Small intestine (tissue), 7 donors: ENCODE measurements around the gene FHIP1A. TPM values are rescaled to one million over a fixed set of nuclear protein-coding genes. Genes with fewer than 3 reads are reported as not detected.

Source experiments
- DNase-seq, 2 donors: peaks; one replicate each; pipeline versions ENCODE4 v3.0.0 to v3.0.0-alpha.2; 2013
- FAIRE-seq: peaks from 2 replicates; lab custom pipeline; 2012; peaks lifted over from hg19 to GRCh38; lab: Jason Lieb, UNC
- H3K27ac ChIP-seq, 3 donors: one replicate each; pipeline ENCODE4 v1.5.1; 2013; ENCODE audit warnings: low read length in 2 of 3, mild to moderate bottlenecking in 2 of 3, control low read depth in 1 of 3, inconsistent platforms in 1 of 3, low read depth in 1 of 3, moderate library complexity in 1 of 3
- H3K27me3 ChIP-seq, 3 donors: one replicate each; pipeline ENCODE4 v1.6.1; 2013; ENCODE audit warnings: low read length in 3 of 3, inconsistent platforms in 1 of 3; ENCODE audit not compliant: control insufficient read depth in 3 of 3, insufficient read depth in 3 of 3
- H3K36me3 ChIP-seq, 3 donors: one replicate each; pipeline ENCODE4 v1.6.1; 2013; ENCODE audit warnings: low read length in 3 of 3, inconsistent platforms in 1 of 3, low read depth in 1 of 3, mild to moderate bottlenecking in 1 of 3, moderate library complexity in 1 of 3; ENCODE audit not compliant: control insufficient read depth in 3 of 3, insufficient read depth in 2 of 3
- H3K4me1 ChIP-seq, 3 donors: one replicate each; pipeline ENCODE4 v1.6.1; 2013; ENCODE audit warnings: low read length in 2 of 3, inconsistent platforms in 1 of 3, low read depth in 1 of 3, mild to moderate bottlenecking in 1 of 3, moderate library complexity in 1 of 3; ENCODE audit not compliant: control insufficient read depth in 3 of 3, insufficient read depth in 2 of 3
- H3K4me3 ChIP-seq, 3 donors: one replicate each; pipeline ENCODE4 v1.5.1; 2013; ENCODE audit warnings: low read length in 3 of 3, control low read depth in 1 of 3, inconsistent platforms in 1 of 3, low read depth in 1 of 3, mild to moderate bottlenecking in 1 of 3, moderate library complexity in 1 of 3
- H3K9me3 ChIP-seq, 2 donors: one replicate each; pipeline ENCODE4 v1.6.1; 2013; ENCODE audit warnings: low read depth in 1 of 2, low read length in 1 of 2; ENCODE audit not compliant: control insufficient read depth in 2 of 2, insufficient read depth in 1 of 2
- WGBS, 3 donors: extraction: QIAGEN DNeasy Blood & Tissue Kit; methylation state at CpG; one replicate each; pipeline ENCODE4 v1.1.7; 2013; 5-methylcytosine and 5-hydroxymethylcytosine counted together
- polyA plus RNA-seq, 4 donors: library from polyadenylated mRNA; stranded (reverse) in 3 of 4; unstranded in 1 of 4; fragments of 200-250 nt in 3 of 4; fragments of 120-200 nt in 1 of 4; gene quantifications; one replicate each; pipeline versions ENCODE4 v1.2.1 to v1.2.3, GENCODE V29; 2013
- donor health status: healthy with polysubstance abuse.
- donor health status: control.
- donor health status: control.
- donor health status: Bipolar disorder and iron deficiency.
- donor health status: healthy.

FHIP1A gene
- polyA plus RNA-seq, 4 donors = 0.67 to 5.4 (median 1.6) TPM

GRCh38 chr4:151408380-151408629 lies 671 bp upstream of the FHIP1A start:
- DNase-seq (no peak), FAIRE-seq (no peak)
- peak overlapping the region; percentile 24 to 83 (median 73) for H3K4me3 ChIP-seq
- 1 to 4% (median 4%) methylated on average over 8 of the region's 8 CpGs for WGBS, 3 donors
- peaks cover 0 to 14% (median 0%) of the 10 kb centered on the region in 3 donors for H3K4me1 ChIP-seq
- H3K36me3 ChIP-seq = no peaks in the 10 kb centered on the region
- H3K27ac ChIP-seq = peak overlapping the region; percentile 71 to 86 (median 77)
- no peaks in the 10 kb centered on the region for H3K27me3 ChIP-seq
- H3K9me3 ChIP-seq = no peaks in the 10 kb centered on the region

DNA sequence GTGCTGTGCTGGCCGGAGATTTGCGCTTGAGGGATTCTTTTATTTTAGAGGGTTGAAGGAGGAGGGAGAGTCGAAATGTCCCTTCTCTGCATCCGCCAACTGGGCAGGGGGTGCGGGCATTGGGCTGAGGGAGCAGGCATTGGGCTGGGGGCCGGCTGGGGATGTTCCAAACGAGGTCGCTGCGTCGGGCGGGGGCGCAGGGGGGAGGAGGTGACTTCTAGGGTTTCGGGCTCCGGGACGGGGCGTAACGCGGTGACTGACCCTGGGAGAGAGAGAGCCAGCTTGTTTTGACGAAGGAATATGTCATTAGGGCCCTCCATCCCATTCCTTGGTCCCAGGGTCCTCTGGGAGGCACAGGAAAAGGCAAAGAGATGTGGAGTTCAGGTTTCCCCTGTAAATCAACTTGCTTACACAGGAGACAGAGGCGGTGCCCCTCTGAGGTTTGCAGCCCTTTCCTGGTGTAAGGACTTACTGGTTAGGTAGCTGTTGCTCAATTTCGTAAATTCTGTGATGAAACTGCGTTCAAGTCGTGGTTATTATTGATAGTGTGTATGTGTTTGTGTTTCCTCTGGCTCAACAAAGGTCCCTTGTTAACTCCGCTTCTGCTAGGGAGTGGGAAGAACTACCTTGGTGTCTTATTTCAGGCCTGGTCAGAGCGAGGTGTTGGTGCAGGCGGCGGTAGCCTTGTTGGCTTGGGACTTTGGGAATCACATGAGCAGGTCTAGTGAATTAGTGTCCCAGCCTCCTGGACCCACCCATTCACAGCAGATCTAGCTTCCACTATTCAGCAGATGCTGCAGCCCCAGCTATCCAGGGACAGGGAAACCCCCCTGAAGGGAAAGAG lies 716 bp downstream of the FHIP1A start:
- Histone ChIP-seq H3K9me3 (no peaks in the 10 kb centered on the region), H3K4me3 (peak overlapping the region; percentile 44 to 83 (median 61)), H3K27me3 (no peaks in the 10 kb centered on the region), H3K4me1 (peaks cover 0 to 14% (median 0%) of the 10 kb centered on the region in 3 donors), H3K36me3 (no peaks in the 10 kb centered on the region), H3K27ac (peak overlapping the region; percentile 62 to 77 (median 75))
- FAIRE-seq (no peak), DNase-seq (peak; percentile 69 to 80)
- WGBS, 3 donors = 4 to 10% (median 8%) methylated on average over 23 to 27 of the region's 27 CpGs

- DNase-seq = no peak
- H3K36me3 ChIP-seq = no peaks in the 10 kb centered on the region
- peaks cover 0 to 3% of the 10 kb centered on the region in 2 donors for H3K9me3 ChIP-seq
- no peaks in the 10 kb centered on the region for H3K27me3 ChIP-seq
- no peak overlapping the region for H3K4me3 ChIP-seq
- H3K4me1 ChIP-seq = peaks cover 0 to 6% (median 4%) of the 10 kb centered on the region in 3 donors
- no peak for FAIRE-seq
- no peak overlapping the region for H3K27ac ChIP-seq
Measured at GRCh38 chr4:151415978-151416377, 7.0 kb downstream of the FHIP1A start.

- 72 to 79% (median 74%) methylated on average over 5 of the region's 5 CpGs for WGBS, 3 donors
- no peak for FAIRE-seq
Measured at GRCh38 chr4:151417164-151417571, 8.2 kb downstream of the FHIP1A start.

GRCh38 chr4:151417766-151418376 lies 8.9 kb downstream of the FHIP1A start:
- H3K4me1 ChIP-seq = peaks cover 0 to 6% (median 4%) of the 10 kb centered on the region in 3 donors
- H3K36me3 ChIP-seq = no peaks in the 10 kb centered on the region
- H3K27me3 ChIP-seq = no peaks in the 10 kb centered on the region
- WGBS, 3 donors = 86 to 94% (median 88%) methylated on average over 2 of the region's 2 CpGs
- H3K9me3 ChIP-seq = peaks cover 0 to 3% of the 10 kb centered on the region in 2 donors
- FAIRE-seq (no peak), DNase-seq (peak; percentile 33 to 85)
- peak overlapping the region in 2 of 3 donors; percentile 13 to 60 for H3K27ac ChIP-seq
- H3K4me3 ChIP-seq = no peak overlapping the region

More at GRCh38 chr4:151417164-151417571, 8.2 kb downstream of the FHIP1A start:
- peak in 1 of 2 donors; percentile 8 for DNase-seq
- Histone ChIP-seq H3K27me3 (no peaks in the 10 kb centered on the region), H3K9me3 (peaks cover 0 to 3% of the 10 kb centered on the region in 2 donors), H3K36me3 (no peaks in the 10 kb centered on the region), H3K4me1 (peaks cover 0 to 6% (median 4%) of the 10 kb centered on the region in 3 donors), H3K4me3 (no peak overlapping the region), H3K27ac (no peak overlapping the region)

DNA sequence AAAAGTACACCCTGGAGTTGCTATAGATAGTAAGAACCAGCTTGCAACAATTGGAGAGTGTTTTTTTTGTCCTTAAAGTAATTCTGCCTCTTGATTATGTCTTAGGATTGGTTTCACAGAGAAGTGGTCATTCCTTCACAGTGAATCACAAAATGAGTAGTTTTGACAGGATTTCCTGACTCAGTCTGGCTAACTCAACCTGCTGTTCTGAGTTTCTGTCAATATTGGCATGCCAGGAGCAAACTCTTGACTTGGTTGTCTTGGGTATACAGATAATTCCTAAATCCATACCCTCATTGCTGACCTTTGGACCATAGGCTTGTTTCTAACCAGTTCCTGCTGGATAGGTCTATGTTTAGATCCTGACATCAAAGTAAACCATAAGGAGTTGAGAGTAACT lies 9.4 kb downstream of the FHIP1A start:
- peaks cover 0 to 6% (median 4%) of the 10 kb centered on the region in 3 donors for H3K4me1 ChIP-seq
- FAIRE-seq = no peak
- H3K27me3 ChIP-seq = no peaks in the 10 kb centered on the region
- H3K4me3 ChIP-seq = no peak overlapping the region
- no peaks in the 10 kb centered on the region for H3K36me3 ChIP-seq
- H3K9me3 ChIP-seq = peaks cover 0 to 3% of the 10 kb centered on the region in 2 donors
- H3K27ac ChIP-seq = peak overlapping the region; percentile 7 to 60 (median 48)
- DNase-seq = peak; percentile 70 to 81

DNA sequence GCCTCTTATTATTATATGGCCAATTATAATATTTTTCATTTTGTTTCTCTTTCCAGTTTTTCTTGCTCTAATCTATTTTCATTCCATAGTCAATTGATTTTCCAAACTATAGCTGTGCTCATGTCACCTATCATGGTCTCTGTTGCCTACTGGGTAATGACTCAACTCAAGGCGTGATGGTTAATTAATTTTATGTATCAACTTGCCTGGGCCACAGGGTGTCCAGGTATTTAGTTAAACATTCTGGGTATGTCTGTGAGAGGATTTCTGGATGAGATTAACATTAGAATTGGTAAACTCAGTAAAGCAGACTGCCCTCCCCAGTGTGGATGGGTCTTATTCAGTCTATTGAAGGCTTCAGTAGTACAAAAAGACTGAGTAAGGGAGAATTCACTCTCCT lies 9.9 kb downstream of the FHIP1A start:
- WGBS, 3 donors = 69 to 91% (median 90%) methylated on average over 1 of the region's 1 CpG
- FAIRE-seq (no peak), DNase-seq (peak in 1 of 2 donors; percentile 6)
- peak overlapping the region in 1 of 3 donors; percentile 55 for H3K27ac ChIP-seq
- peaks cover 0 to 6% (median 4%) of the 10 kb centered on the region in 3 donors for H3K4me1 ChIP-seq
- H3K4me3 ChIP-seq = no peak overlapping the region
- no peaks in the 10 kb centered on the region for H3K27me3 ChIP-seq
- H3K9me3 ChIP-seq = peaks cover 0 to 3% of the 10 kb centered on the region in 2 donors
- H3K36me3 ChIP-seq = no peaks in the 10 kb centered on the region

- H3K27me3 ChIP-seq = peaks cover 0 to 3% (median 0%) of the 10 kb centered on the region in 3 donors
- DNase-seq (no peak), FAIRE-seq (no peak)
Measured at GRCh38 chr4:151420250-151420807, 11.4 kb downstream of the FHIP1A start.

More at GRCh38 chr4:151420250-151420807, 11.4 kb downstream of the FHIP1A start:
- Histone ChIP-seq H3K36me3 (no peaks in the 10 kb centered on the region), H3K27ac (no peak overlapping the region), H3K4me1 (peaks cover 0 to 8% (median 6%) of the 10 kb centered on the region in 3 donors), H3K9me3 (peaks cover 0 to 3% of the 10 kb centered on the region in 2 donors), H3K4me3 (no peak overlapping the region)
